IPS-NIHi7 (cell line): ENCODE data around the gene DNAH9.
A peak's percentile ranks its signal among the peaks of the same experiment; 100 is the strongest.

ENCODE experiments used
- DNase-seq: peaks from one replicate; pipeline ENCODE4 v3.0.0; 2012; ENCODE audit warnings: mixed read lengths; ENCODE audit errors: extremely low spot score

The DNAH9 gene

DNA sequence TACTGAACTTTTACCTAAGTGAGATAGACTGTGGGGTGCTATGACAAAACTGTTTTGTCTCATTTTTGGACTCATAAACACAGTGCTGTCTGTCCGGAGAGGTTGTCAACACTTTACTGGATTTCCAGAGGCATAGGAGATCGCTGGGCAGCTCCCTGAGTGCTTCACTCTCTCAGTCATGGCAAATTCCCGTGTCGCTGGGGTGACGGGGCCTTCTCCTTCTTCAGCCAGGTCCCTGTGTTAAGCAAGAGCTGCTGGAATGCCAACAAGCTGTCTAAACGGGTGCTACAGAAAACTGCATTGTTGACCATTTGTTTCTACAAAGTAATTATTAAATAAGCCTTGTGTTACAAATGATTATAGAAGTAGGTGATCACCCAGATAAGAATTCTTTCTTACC is 141.6 kb downstream of the DNAH9 start:
- DNase-seq, result no peak

DNA sequence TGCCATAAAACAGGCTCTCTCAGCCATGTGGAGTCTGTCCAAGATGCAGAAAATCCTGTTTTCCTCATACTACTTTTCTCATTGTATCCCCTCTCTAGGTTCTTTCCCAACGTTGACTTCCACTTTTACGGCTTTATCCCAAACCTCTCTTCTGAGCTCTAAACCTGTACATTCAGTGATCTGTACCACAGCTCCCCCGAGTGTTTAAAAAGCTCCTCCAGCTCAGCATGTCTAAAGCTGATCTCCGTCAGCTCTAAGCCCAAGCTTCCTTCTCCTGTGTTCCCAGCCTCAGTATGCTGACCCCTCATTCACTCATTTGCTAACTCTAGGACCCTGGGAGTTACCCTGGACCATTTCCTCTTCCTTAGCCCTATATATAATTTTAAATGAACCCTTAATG is 144.6 kb downstream of the DNAH9 start:
- peak; percentile 54 for DNase-seq

DNA sequence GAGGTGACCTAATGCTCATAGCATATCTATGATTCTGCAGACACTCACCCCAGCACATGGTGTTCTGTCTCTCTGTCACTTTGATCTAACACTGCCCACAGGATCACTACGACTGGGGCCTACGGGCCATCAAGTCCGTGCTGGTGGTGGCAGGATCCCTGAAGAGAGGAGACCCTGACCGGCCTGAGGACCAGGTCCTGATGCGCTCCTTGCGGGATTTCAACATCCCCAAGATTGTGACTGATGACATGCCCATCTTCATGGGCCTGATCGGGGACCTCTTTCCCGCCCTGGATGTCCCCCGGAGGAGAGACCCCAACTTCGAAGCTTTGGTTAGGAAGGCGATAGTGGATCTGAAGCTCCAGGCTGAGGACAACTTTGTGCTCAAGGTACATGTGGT is 146.4 kb downstream of the DNAH9 start:
- DNase-seq, result no peak

DNA sequence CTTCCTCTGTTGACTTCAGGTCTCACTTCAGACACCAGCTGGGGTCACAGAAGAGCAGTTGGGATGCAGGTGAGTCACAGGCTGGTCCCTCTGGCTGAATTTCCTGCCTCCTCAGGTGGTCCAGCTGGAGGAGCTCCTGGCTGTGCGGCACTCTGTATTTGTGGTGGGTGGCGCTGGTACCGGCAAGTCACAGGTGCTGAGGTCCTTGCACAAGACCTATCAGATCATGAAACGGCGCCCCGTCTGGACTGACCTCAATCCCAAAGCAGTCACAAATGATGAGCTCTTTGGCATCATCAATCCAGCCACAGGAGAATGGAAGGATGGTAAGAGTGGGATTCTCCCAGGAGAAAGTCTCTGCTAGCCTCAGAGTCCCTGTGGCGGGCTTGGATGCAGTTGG is 149.2 kb downstream of the DNAH9 start:
- no peak for DNase-seq

DNA sequence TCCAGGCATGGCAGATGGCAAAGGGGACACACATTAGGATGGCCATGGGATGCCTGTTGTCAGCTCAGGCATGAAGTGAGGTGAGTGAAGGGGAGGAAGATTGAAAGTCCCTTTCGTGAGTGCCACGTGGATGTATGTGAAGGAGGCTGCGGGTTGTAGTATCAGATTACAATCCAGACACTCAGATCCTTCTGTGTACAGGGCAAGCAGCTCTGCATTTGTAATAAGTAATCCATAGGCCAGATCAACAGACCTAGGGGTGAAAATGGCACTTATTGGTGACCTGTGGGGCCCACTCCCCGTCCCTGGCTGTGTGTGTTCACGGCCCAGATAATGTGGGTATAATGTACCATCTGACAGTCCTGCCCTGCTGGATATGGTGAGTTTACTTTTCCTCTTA is 159.5 kb downstream of the DNAH9 start:
- DNase-seq, result no peak

DNA sequence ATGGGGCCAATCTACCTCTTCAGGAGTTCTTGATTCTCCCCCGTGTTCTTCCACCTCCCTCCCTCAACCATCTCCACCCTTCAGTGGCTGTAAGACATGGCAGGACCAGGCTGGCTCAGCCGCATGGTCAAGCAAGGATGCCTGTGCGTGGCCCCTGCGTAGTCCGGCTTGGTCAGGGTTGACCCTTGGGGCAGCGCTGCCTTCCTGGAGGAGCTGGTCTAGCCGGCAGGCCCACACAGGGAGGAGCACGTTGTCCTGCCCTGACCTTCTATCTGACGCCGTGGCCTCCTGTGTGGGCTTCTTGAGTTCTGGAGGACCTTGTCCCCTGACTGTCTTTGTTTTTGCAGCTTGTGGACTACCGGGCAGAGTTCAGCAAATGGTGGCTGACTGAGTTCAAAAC is 169.8 kb downstream of the DNAH9 start:
- no peak for DNase-seq

DNA sequence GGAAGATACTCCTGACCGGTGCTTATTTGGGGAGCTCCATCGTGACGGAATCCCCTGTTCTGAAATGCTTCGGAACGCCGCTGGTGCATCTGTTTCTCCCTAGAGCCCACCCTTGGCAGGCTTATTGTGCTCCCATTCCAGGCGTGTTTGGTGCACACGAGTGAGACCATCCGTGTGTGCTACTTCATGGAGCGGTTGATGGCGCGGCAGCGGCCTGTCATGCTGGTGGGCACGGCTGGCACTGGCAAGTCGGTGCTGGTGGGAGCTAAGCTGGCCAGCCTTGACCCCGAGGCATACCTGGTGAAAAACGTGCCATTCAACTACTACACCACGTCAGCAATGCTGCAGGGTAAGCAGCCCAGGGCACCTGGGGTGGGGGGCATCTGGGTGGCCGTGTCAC is 170.7 kb downstream of the DNAH9 start:
- DNase-seq, result no peak

DNA sequence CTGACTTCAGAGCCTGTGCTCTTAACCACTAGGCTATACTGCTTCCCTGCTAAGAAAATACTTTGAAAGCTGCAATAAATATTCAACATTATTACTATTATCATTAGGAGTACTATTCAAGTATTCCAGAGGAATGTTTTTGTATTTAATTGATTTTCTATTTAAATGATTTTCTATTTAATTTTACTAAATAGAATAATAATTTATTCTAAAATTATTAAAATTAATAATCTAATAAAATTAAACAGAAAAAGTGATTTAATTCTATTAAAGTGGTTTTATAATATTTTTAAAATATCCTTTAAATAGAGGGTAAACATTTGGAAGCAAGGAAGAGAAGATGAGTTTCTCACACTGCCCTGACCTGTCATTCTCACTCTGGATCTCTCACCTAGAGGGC is 173.8 kb downstream of the DNAH9 start:
- no peak for DNase-seq

DNA sequence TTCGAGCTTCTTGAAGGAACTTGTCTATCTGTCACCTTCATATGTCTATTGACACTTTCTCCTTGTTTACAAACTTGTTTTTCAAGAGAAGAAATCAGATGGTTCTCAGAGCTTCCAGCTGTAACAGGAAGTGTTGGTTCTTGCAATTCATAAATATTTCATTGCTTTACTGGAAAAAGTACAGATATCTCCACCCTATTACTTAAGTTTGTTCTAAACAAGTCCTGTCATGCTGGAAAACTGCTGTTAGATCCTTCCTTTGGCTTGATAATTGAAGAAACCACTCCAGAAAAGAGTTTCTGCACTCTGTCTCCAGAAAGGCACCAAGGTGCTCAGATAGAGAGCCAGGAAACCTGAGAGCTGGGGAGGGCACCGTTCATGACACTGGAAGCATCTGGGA is 181.6 kb downstream of the DNAH9 start:
- DNase-seq, result no peak

DNA sequence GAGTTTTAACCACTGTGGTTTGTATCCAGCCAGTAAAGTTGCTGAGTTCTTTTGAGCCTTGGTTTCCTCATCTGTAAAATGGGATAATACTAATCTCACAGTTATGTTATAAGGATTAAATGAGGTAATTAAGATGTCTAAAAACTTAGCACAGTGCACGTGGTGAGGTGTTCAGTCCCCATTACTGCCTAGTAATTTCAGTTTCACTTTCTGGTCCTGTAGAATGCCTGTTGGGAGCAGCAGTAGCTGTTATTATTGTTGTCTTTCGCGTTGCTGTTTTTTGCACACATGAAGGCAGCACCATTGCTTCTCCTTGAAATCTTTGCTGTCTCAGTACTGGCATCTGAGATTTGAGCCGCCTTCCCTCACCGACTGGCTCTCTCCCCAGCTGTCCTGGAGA is 182.4 kb downstream of the DNAH9 start:
- DNase-seq, result no peak

DNA sequence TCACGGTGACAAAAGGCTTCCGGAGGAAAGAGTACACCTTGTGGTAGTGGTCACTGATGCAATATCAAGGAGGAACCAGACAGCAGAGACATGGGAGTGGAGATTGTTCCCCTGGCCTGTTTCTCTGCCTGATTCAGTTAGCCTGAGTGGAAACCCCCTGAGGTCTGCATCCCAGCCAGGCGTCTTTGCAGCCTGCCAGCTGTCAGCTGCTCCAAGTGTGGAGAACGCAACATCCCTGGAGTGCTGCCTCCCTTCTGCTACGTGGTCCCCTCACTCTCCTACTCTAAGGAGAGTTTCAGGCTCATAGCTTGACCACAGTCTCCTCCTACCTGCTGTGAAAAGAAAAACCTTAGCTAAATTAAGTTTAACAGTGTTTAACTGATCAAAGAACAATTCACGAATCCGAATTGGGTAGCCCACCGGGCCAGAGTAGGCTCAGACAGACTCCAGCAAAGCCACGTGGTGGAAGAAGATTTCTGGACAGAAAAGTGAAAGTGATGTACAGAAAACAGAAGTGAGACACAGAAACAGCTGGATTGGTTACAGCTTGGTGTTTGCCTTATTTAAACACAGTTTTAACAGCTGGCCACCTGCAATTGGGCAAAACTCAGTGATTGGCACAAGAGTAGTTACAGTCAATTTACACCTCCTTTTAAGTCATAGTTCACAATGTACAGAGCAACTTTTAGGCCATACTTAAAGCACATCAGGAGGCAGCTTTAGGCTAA is 188.6 kb downstream of the DNAH9 start:
- no peak for DNase-seq

DNA sequence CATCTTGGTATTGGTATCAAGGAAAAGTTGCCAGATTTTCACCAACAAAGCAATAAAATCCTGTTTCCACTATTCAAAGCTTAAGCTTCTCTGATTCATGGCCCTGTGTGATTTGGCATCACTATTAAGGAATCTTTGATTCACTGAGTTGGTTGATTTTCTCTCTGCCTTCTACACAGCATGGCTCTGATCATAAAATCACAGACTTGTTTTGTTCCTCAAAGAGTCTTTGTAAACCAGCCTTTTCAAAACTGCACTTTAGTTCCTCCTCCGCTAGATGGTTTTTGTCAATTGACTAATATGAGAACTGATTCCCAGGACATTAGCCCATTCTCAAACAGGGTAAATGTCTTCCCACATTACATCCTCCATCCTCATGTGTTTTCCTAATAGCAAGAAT is 197.6 kb downstream of the DNAH9 start:
- DNase-seq, result no peak

DNA sequence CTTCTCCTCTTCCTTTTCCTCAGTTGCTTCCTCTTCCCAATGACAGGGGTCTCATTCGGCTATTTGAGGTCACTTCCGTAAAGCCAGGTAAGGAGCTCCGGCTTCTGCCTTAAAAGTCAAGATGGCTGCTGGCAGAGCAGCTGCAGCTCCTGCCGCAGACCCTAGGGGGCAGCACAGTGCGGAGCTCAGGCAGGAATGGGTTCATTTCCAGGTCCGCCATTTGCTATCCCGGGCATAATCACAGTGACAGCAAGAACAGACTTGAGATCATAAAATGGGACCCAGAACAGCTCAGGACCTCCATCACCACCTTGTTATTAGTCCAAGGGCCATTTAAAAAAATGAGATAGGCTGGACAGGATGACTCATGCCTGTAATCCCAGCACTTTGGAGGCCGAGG is 199.5 kb downstream of the DNAH9 start:
- peak; percentile 28 for DNase-seq

DNA sequence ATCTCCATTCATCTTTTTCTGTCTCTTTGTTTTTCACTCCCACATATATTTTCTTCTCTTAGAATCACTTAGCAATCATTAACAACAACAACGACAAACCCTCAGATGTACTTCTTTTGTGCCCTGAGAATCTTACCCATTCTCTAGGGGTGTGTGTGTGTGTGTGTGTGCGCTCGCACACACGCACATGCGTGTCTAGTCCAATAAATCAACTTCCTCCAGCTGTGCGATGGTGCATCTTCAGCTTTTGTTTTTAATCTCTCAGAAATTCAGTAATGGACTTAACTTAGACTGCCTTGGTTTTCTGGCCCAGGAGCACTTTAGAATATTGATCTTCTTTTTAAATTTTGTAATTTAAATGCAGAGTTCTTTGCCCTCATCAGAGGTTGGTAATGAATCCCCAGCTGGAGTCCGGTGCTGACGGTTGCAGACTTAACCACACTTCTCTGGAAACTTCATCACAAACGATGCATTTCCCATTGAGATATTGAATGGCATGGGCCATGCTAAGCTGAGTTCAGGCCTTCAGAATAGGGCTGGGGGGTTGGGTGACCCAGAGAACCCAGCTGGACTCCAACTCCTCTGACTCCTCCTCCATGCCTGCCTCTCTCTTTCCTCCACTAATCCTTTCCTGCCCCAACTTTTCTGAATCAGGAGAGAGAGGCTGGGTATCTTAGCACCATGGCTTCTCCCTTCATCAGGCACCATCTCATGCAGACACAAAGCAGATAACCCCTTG is 205.1 kb downstream of the DNAH9 start:
- peak; percentile 26 for DNase-seq

DNA sequence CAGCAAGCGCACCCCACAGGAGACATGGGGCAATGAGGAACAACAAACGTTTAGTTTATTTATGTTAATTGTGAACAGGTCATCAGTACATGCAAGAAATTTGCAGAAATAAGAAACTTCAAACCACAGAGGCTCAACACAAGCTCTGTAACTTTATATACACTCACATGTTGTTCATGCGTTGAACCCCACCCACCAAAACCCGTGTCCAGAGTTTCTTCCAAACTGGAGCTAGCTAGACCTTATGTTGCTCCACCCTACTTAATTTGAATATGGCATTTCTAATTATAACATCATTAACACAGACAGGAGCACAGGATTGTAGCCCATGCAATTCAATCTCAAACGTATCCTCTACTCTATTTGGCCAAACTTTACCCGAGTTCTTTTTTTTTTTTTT is 206.9 kb downstream of the DNAH9 start:
- DNase-seq, result no peak

DNA sequence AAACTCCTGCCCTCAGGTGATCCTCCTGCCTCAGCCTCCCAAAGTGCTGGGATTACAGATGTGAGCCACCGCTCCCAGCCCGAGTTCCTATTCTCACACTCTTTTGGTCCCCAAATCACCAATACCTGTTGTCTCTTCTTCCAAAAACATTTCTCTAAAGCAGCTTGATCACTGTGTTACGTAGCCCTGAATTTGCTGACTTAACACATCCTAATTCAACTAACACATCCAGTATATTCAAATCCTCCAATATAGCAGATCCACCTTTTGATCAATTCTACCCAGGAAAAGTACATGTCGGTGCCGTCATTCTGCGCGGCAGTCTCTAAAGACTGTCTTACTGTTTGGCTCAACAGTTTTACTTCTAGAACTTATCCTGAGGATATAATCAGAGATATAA is 207.7 kb downstream of the DNAH9 start:
- no peak for DNase-seq

DNA sequence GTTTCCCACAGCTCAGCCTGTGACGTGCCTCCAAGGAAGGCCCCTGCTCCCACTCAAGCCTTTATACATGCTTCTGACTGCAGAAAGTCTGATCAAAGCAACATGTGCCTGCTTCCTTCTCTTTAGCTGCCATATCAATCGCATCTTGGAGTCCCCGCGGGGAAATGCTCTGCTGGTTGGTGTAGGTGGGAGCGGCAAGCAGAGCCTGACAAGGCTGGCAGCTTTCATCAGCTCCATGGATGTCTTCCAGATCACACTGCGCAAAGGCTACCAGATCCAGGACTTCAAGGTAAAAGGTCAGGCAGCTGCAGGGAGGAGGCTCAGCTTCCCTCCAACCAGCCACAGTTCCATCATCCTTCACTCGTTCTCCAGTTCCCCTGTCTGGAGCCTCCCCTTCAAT is 209.3 kb downstream of the DNAH9 start:
- no peak for DNase-seq

DNA sequence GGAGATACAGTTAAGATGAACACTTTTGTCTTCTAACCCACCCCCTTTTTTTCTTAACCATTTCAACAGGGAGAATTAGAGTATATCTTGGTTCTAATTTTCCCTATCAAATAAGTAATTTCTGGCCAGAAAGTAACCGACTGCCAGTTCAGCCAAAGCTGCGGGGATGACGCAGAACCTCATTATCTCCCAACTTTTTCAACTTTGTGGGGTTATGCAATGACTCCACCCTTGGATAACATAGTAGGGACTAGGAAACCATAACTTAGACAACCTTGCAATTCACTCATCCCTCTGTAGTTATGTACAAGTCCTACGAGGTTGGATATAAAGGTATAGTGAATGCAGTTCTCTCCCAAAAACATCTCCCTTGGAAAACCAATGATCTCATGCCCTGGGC is 215.0 kb downstream of the DNAH9 start:
- DNase-seq, result no peak

DNA sequence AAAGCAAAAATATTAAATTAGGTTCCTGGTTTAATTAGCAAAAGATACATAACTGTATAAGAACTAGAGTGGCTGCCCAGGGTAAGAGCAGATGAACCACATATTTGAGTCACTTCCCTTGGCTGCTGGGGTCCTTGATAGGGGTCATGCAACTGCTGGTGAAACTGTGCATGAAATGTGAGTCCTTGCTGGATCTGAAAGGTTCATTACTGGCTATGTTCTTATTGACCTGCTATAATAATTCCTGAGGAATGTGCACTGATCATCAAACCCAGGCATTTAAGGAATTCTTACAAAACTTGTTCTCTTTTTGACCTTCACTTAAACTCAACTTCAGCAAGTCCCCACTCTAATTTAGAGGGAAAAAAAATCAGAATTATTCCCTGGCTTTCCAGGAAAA is 215.6 kb downstream of the DNAH9 start:
- no peak for DNase-seq

DNA sequence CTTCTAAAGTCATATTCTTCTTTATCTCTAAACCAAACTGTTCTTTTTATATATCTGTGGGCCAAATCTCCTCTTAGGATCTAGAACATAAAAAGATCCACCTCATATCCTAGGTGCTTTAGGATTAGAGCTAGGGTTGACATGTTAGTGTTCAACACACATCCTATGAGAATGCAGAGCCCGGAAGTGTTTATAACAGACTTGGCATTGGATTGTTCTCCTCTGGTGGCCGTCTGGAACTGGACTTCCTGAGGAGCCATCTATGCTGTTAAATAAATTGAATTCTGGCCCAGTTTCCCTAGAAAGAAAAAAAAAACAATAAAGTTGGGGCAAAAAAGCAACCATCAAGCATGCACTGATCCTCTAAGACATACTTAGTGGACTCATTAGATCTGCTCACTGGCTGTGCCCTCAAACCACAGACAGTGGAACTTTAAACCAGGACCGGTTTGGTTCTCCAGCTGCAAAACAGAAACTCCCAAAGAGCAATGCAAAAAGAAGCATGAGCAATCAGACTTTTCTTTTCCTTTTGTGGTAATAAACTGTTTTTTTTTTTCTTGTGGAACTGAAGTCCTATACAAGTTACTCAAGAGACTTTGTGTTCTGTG is 216.5 kb downstream of the DNAH9 start:
- DNase-seq, result no peak

DNA sequence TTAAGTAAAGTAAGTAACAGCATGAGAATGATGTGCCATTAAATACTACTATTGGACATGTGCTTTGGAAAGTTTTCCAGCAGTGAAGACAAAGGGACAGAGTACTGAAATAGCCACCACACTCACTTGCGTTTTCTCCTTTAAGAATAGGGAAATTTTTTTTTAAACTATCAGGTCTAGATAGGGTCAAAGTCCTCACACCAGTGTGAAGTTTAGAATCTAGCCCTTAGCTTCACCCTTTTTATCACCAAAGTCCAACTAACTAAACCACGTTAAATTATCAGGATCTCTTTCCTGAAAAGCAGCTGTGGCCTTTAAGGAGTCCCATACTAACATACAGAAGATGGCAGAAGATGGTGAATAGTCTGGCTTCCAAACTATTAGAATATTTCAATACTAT is 218.1 kb downstream of the DNAH9 start:
- no peak for DNase-seq

DNA sequence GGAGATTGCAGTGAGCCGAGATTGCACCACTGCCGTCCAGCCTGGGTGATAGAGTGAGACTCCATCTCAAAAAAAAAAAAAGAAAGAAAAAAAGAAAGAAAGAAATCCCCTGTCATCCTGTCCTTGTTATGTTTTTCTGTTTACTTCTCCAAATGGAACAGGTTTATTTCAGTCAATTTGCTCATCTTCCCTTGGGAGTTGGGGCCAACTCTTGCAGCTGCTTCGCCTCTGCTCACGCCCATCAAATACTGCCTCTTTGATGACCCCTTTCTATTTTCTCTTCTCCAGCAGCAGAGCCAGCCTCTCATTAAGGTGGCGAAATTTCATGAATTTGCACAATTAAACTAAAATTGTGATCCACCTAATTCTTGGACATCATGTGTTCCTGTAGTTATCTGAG is 225.6 kb downstream of the DNAH9 start:
- DNase-seq, result no peak

DNA sequence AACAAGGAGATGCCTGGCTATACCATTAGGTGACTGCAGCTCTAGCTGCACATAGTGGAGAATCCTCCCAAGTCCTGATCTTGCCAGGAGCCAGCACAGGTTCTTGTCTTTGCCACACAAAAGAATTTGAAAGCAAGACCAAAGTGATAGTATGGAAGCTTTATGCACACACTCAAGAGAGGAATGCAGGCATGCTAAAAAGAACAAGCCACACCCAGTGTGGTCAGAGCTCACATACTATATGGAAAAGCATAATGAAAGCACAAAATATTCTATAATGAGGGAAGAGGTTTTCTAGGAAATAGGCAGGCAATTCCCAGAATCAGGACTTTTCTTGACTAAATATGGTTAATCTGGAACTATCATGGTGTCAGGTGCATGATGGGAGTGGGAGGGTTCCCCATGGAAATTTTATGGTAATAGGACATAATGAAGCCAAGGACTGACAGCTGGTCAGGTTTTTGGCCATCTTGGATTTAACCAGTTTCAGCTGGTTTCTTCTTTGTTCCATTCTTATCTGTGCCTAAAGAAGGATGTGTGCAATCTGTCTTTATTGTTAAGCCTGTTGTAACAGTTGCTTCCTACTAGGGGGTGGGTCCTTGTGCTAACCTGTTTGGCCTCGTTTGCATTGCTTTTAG is 227.4 kb downstream of the DNAH9 start:
- DNase-seq, result no peak
